ENCODE measurements around the gene LYRM4.

LYRM4 gene

DNA sequence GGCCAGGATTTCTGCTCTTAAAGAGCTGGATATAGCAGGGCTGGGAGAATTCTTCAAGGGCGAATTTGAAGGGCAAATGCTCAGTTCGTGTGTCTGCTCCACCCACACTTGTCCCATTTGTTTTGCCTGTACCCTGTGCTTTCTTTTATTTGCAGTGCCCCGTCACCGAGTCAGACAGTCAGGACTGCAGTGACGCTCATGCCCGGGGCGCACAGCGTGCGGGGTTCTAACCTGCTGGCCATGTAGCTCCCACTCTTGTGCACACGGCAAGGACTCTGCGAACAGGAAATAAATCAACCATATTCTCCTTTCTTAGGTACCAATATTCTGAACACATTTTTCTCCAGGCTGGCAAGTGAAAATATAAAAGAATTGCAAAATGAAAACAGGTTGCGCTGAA is 17.7 kb downstream of the LYRM4 start:
- no peak overlapping the region for H3K27ac ChIP-seq (replicated peaks)
- no peak for DNase-seq (ENCODE audit: low read depth in 1 of 2, low spot score in 1 of 2)
- no peak for TF ChIP-seq POLR2AphosphoS5 (IDR thresholded peaks at IDR 0.05; ENCODE audit: low read depth)
- TF ChIP-seq, protein P1, sequence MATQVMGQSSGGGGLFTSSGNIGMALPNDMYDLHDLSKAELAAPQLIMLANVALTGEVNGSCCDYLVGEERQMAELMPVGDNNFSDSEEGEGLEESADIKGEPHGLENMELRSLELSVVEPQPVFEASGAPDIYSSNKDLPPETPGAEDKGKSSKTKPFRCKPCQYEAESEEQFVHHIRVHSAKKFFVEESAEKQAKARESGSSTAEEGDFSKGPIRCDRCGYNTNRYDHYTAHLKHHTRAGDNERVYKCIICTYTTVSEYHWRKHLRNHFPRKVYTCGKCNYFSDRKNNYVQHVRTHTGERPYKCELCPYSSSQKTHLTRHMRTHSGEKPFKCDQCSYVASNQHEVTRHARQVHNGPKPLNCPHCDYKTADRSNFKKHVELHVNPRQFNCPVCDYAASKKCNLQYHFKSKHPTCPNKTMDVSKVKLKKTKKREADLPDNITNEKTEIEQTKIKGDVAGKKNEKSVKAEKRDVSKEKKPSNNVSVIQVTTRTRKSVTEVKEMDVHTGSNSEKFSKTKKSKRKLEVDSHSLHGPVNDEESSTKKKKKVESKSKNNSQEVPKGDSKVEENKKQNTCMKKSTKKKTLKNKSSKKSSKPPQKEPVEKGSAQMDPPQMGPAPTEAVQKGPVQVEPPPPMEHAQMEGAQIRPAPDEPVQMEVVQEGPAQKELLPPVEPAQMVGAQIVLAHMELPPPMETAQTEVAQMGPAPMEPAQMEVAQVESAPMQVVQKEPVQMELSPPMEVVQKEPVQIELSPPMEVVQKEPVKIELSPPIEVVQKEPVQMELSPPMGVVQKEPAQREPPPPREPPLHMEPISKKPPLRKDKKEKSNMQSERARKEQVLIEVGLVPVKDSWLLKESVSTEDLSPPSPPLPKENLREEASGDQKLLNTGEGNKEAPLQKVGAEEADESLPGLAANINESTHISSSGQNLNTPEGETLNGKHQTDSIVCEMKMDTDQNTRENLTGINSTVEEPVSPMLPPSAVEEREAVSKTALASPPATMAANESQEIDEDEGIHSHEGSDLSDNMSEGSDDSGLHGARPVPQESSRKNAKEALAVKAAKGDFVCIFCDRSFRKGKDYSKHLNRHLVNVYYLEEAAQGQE (IDR thresholded peaks at IDR 0.05; ENCODE audit: insufficient replicate concordance, low read depth), result no peak
- TF ChIP-seq GABPA (IDR thresholded peaks at IDR 0.05; ENCODE audit: low read depth), result no peak
- no peak for TF ChIP-seq SPI1 (IDR thresholded peaks at IDR 0.05; ENCODE audit: borderline replicate concordance, low read depth)
- no peak for TF ChIP-seq CTCF (IDR thresholded peaks at IDR 0.05; ENCODE audit: insufficient read depth, low read length)
- H3K4me3 ChIP-seq (replicated peaks; ENCODE audit: insufficient read depth, low read length), result no peak overlapping the region
- H3K27me3 ChIP-seq (ENCODE audit: insufficient read depth, poor library complexity, severe bottlenecking), result no peaks in the 10 kb centered on the region

- Histone ChIP-seq H3K4me3 (replicated peaks; ENCODE audit: insufficient read depth, low read length) (no peak overlapping the region), H3K27ac (replicated peaks) (no peak overlapping the region), H3K27me3 (ENCODE audit: insufficient read depth, poor library complexity, severe bottlenecking) (no peaks in the 10 kb centered on the region)
- TF ChIP-seq SPI1 (IDR thresholded peaks at IDR 0.05; ENCODE audit: borderline replicate concordance, low read depth), result no peak
- TF ChIP-seq, protein P1 (IDR thresholded peaks at IDR 0.05; ENCODE audit: insufficient replicate concordance, low read depth), result no peak
- no peak for TF ChIP-seq GABPA (IDR thresholded peaks at IDR 0.05; ENCODE audit: low read depth)
- no peak for TF ChIP-seq CTCF (IDR thresholded peaks at IDR 0.05; ENCODE audit: insufficient read depth, low read length)
- DNase-seq (ENCODE audit: low read depth in 1 of 2, low spot score in 1 of 2), result no peak
Observed at GRCh38 chr6:5241252-5241651, 19.5 kb downstream of the LYRM4 start.

GRCh38 chr6:5238336-5238735 is 22.4 kb downstream of the LYRM4 start:
- H3K27me3 ChIP-seq (ENCODE audit: insufficient read depth, poor library complexity, severe bottlenecking), result no peaks in the 10 kb centered on the region
- no peak for TF ChIP-seq SPI1 (IDR thresholded peaks at IDR 0.05; ENCODE audit: borderline replicate concordance, low read depth)
- no peak overlapping the region for H3K27ac ChIP-seq (replicated peaks)
- H3K4me3 ChIP-seq (replicated peaks; ENCODE audit: insufficient read depth, low read length), result no peak overlapping the region
- no peak for DNase-seq (ENCODE audit: low read depth in 1 of 2, low spot score in 1 of 2)

- Histone ChIP-seq H3K4me3 (replicated peaks; ENCODE audit: insufficient read depth, low read length) (no peak overlapping the region), H3K27ac (replicated peaks) (no peak overlapping the region), H3K27me3 (ENCODE audit: insufficient read depth, poor library complexity, severe bottlenecking) (no peaks in the 10 kb centered on the region)
- DNase-seq (ENCODE audit: low read depth in 1 of 2, low spot score in 1 of 2), result no peak
- TF ChIP-seq, protein P1 (IDR thresholded peaks at IDR 0.05; ENCODE audit: insufficient replicate concordance, low read depth), result no peak
- TF ChIP-seq SPI1 (IDR thresholded peaks at IDR 0.05; ENCODE audit: borderline replicate concordance, low read depth), result no peak
- TF ChIP-seq CTCF (IDR thresholded peaks at IDR 0.05; ENCODE audit: insufficient read depth, low read length), result no peak
- no peak for TF ChIP-seq GABPA (IDR thresholded peaks at IDR 0.05; ENCODE audit: low read depth)
- no peak for TF ChIP-seq POLR2AphosphoS5 (IDR thresholded peaks at IDR 0.05; ENCODE audit: low read depth)
Observed at GRCh38 chr6:5237805-5238204, 22.9 kb downstream of the LYRM4 start.
